Urothelium cell line (cell line): ENCODE results near the gene GJD4.
A peak's percentile ranks its signal among the peaks of the same experiment; 100 is the strongest.

Experiments
- DNase-seq: peaks from one replicate; pipeline ENCODE4 v3.0.0; 2011; ENCODE audit warnings: low spot score, mixed read lengths
- FAIRE-seq: peaks from 2 replicates; lab custom pipeline; 2011; peaks lifted over from hg19 to GRCh38; lab: Jason Lieb, UNC

The GJD4 gene, protein sequence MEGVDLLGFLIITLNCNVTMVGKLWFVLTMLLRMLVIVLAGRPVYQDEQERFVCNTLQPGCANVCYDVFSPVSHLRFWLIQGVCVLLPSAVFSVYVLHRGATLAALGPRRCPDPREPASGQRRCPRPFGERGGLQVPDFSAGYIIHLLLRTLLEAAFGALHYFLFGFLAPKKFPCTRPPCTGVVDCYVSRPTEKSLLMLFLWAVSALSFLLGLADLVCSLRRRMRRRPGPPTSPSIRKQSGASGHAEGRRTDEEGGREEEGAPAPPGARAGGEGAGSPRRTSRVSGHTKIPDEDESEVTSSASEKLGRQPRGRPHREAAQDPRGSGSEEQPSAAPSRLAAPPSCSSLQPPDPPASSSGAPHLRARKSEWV

DNA sequence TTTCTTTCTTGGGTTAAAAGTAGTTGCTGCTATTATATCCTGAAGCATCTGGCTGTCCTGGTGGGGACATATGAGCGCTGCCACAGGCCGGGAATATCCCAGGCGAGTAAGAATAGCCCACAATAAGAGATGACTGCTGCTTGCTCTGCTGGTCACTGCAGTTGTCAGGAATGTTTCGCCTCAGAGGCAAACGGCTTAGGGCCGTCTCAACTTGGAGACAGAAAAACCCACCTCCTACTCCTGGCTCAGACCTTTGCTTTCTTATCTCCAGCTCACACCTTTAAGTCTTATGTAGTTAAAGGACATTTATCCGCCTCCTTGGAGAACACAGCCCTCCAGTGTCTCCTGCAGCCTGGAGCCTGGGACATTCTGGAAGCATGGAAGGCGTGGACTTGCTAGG is at the start of gene GJD4:
GJD4 (plus strand) TSS at position 151 of the 400 bp plus-strand sequence; CDS start at position 378, 227 bp downstream.
- no peak for DNase-seq
- FAIRE-seq = no peak

DNA sequence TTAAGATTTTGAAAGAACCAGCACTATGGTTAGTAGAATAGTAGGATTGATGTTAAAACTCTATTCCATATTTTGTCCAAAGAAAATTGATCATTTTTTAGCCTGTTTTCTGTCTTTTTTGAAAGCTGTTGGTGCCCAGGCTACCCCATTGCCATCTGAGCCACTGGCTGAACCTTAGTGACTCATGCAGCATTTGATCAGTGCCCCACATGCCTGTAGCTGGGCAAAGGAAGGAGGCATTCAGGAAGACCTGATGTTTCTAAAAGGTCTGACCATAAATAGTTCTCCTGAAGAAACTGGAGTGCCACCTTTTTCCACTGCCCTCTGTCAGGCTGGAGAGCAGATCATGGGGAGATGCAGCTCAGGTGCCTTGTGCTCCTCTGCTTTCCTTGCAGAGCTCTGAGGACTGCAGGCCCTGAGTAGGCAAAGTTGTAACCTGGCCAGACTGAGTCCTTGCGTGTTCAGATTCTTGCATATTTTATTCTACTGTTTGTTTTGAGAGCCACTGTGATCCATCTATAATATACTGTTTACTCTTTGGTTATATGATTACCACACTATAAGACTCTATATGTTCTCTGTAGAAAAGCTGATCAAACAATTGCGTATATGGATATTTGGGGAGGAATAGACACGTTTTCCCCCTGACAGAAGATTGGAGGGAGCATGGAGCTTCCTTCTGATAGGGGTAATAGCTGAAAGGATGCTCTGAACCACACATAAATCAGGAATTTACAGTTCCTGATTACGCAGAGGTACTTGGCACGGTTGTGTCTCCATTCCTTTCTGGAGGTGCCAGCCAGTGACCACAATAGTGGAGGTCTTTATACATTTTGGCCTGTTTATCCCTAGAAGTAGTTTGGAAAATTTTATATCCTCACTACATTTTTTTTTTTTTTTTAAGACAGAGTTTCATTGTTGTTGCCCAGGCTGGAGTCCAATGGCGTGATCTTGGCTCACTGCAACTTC is 48.9 kb upstream of the GJD4 start:
- DNase-seq (no peak), FAIRE-seq (no peak)

DNA sequence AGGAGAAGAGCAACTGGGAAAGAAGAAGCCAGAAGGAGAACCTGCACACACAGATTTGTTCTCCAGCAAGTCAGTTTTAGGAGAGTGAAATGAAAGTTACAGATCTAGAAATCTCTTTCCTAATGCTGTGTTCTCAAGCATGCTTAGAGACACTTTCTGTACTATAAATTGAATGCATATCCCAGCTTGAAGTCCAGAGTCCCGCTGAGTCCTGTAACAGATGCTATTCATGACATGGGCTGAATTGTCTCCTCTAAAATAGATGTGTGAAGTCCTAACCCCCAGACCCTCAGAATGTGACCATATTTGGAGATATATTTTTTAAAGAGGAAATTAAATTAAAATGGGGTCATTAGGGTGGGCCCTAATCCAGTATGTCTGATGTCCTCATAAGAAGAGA is 46.9 kb upstream of the GJD4 start:
- FAIRE-seq (no peak), DNase-seq (no peak)

DNA sequence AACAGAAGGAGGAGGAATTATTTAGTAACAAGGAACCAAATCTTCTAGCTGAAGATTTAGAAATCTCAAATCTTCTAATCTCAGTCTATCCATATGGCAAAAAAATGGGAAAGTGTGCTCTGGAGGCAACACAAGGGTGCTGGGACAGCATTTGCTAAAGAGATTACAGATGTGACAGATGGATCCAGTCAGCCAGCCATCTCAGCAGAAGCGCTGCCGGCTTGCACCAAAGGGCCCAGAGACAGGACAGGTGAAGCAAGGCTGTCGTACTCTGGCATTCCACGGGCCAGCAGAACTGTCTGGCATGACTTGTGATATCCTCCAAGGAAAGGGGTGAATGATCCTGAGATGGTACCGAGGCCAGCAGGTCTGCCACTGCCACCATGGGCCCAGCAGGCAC is 45.7 kb upstream of the GJD4 start:
- DNase-seq (no peak), FAIRE-seq (no peak)

DNA sequence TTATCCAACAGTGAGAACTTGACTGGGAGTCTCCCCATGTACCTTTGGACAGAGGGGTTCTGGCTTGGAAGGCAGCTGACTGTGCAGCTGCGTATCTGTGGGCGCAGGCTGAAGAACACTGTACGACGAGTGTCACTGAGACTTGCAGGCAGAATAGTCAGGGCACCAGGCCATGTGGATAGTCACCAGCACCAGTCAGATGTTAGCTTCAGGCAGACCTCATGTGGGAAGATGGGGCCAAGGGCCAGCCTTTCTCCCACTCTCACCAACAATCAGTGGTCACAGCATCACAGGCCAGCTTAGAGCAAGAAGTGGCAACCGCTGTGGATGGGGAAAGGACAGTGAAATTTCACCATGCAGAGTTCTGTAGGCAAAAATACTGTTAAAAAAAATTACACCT is 43.4 kb upstream of the GJD4 start:
- DNase-seq (no peak), FAIRE-seq (peak; percentile 65)

DNA sequence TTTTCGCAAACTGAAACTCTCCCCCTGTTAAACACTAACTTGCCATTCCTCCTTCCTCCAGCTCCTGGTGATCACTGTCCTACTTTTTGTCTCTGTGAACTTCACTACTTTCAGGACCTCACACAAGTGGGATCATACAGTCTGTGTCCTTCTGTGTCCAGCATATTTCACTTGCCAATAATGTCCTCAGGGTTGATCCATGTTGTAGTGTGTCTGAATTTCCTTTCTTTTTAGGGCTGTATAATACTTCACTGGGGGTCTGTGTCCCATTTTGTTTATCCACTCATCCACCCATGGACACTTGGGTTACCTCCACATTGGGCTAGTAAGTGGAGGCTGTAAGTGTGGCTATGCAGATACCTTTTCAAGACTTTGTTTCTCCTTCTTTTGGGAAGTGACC is 42.7 kb upstream of the GJD4 start:
- peak; percentile 5 for FAIRE-seq
- DNase-seq = no peak

DNA sequence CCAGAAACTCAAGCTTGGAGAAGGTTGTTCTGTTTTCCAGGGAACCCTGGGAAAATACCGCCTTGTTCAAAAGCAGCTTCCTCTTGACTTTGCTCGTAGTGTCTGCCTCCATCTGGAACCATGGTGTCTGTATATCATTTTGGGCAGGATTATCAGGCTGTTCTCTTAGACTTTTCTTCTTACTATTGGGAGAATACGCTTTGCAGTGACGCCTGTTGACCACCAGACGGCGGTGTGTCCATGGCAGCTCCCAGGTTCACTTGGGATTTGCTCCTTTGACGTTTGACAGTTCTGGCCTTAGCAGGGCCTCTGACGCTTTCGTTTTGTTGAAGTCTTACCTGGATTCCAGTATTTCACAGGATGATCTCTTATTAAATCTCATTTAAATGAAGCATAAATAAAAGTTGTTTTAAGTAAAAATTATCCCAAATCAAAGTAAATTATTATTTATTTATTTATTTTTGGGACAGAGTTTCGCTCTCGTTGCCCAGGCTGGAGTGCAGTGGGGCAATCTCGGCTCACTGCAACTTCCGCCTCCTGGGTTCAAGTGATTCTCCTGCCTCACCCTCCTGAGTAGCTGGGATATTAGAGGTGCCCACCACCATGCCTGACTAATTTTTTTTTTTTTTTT is 41.8 kb upstream of the GJD4 start:
- no peak for FAIRE-seq
- peak; percentile 75 for DNase-seq

DNA sequence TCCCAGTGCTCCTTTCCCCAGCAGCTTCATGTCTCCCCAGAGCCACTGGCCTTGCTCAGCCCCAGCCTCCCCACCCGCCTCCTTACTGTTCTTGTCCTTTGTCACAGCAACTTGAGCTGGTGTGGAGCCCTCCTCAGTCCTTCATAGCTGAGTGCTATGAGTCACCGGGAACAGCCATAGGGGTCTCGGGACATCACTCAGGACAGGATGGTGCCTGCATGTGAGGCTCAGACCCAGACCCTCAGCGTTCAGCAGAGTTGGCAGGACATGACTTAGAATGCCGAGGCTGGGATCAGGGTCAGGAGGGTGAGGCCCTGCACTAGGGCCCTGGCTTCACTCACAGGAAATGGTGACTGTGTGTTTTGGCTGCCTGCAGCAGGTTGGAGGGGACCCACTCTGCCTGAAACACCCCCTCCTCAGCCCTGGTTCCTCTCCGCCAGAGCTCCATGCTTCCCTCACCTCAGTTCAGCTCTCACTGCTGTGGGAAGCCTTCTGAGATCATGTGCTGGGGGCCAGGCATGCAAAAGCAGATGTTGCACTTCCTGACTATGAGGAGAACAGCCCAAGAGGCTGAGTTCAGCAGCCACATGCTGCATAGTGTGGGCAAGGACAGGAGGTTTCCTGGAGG is 40.7 kb upstream of the GJD4 start:
- DNase-seq (no peak), FAIRE-seq (no peak)

DNA sequence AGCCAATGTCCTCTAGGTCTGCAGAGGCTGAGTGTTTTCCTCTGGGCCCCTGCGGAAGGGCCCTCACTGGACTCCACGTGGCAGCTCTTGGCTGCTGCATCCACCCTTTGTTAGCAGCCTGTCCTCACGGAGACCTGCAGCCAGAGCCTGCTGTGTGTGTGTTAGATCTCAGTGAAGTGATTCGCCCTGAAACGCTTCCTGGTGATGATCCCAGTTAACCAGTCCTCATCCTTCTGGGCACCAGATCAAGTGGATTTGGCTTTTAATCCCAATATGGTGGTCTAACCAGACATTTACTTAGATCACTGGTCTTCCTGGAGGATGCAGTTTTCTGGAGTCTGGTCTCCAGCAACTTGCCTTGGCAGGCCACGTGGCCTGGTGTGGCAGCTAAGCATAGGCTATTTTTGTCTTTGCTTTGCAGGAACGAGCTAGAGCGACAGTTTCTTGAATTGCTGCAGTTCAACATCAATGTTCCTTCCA is 39.5 kb upstream of the GJD4 start:
- DNase-seq (no peak), FAIRE-seq (no peak)

DNA sequence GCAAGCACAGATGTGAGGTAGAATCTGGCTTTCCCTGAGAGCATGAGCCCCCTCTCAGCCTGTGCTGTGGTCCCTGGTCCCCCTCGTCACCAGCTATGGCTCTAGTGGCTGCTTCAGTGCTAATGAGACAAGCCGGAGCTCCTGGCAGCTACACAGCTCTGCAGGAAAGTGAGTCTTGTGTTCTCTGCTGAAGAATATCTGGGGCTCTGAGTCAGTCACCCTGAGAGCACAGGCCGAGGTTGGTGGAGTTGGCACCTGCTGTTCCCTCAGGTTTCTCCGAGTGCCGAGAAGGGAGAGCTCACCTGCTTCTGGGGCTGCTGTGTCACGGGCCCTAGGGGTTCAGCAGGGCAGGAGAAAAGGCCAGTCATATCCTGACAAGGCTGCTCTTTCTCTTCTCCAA is 37.2 kb upstream of the GJD4 start:
- no peak for DNase-seq
- FAIRE-seq = no peak

DNA sequence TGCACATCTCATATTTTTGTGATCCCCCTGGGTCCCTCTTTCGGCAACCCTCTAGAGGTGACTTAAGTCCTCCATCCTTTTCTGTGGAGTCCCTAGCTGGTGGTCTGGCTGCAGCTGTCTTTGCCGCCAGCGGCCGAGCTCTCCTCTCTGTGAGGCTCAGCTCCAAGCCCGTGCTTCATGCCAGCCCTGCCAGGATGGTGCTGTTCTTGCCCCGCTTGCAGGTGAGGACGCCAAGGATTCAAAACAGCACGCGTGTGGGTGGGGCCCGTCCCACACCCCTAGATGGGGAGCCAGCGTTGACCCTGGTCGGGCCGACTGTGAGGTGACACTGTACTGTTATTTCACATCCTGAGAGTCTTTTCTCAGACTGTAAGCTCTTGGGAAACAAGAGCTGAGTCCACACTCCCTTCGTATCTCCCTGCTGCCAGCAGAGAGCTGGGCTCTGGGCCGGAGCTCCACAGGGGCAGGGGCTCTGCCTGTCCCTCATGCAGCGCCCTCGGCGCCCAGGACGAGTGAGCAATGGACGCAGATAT is 36.6 kb upstream of the GJD4 start:
- no peak for FAIRE-seq

DNA sequence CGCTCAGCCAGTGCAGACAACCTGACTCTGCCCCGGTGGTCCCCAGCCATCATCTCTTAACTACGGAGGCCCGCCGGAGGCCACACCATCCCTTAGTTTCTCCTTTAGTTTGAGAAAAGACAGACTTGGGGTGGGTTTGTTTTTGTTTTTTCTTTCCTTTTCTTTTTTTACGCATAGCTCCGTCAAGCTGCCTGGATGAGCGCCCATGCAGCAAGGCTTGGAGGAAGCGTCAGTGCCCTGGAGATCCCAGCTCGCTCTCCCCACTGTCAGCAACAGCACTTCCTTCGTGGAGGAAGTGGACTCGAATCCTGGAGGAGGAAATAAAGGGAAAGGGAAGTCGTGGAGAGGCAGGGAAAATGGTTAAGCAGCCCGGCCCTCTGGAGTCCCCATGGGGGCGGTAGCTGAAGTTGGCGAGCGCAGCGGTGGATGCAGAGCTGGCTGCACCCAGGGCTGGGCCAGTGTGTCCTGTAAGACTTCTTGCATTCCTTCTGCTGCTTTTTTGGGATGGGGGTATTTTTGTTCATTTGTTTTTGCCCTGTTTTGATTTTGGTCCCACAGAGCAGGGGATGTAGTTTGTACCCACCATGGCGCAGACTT is 35.9 kb upstream of the GJD4 start:
- FAIRE-seq (no peak), DNase-seq (no peak)

More for the DNA sequence above, 36.6 kb upstream of the GJD4 start:
- DNase-seq = no peak

DNA sequence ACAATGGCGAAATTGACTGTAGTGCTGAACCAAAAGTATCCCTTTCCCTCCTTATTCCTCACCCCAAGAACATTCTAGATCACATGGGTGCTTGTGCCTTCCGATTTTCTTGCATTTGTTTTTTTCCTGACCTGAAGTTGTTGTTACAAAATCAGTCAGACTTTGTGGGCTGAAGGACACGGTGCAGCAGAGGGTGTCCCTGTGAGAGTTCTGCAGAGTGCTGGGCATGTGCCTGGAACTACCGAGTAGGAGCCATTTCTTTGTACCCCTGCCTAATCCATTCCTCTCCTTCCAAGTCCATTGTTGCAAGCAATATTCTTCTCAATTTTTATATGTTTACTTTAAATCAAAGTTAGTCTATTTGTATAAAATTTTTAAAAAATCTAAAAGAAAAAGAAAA is 35.3 kb upstream of the GJD4 start:
- no peak for DNase-seq
- no peak for FAIRE-seq

DNA sequence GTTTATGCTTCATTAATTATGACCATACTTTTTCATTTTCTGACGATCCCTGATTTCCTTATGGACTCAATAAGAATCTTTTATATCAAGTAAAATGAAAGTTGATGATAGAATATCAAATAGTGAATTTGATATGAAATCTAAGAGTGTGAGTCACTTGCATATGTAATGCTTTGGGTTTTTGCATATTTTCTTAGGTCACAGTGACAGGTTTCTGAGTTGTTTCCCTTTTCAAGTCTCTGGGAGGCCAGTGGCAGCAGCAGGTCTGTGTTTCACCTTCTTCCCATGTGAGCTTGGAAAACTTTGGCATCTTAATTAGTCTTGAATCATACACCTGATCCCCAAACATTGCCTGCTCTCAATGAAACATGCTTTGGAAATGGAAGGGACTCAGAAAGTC is 34.7 kb upstream of the GJD4 start:
- FAIRE-seq (no peak), DNase-seq (no peak)

DNA sequence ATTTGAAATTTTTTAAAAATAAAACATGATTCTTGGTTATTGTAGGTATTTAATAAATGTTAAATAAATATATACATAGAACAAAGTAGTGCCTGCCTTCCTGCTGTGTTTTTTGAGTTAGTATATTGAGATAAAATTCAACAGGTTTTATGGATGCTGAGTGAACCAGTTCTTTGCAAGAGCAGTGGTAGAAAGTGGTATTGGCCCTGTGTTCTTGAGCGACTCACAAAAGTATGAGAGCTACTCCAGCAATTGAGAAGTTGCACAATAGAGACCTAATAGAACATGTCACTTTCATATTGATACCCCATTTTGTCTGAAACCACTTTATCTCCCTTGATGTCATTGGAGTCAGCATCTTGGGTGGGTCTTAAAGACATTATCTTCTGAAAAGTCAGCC is 32.6 kb upstream of the GJD4 start:
- FAIRE-seq = no peak

DNA sequence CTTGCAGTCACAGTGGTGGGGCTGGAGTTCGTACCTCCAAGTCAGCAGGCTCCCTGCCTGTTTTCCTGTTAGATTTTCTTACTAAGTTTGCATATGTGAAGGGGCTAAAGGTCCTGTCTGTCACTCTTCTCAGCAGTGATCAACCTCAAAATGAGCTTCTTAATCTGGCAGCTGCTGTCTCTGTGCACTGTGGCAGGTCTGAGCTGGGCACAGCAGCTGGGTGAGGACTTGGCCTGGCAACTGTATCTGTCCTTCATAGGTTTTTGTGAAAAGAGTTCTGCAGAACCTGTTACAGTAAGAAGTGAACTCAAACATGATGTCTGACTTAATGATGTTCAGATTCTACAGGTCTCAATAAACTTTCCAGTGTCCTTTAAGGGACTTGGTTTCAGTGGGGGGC is 31.3 kb upstream of the GJD4 start:
- DNase-seq (no peak), FAIRE-seq (no peak)

More for the DNA sequence above, 32.6 kb upstream of the GJD4 start:
- no peak for DNase-seq

DNA sequence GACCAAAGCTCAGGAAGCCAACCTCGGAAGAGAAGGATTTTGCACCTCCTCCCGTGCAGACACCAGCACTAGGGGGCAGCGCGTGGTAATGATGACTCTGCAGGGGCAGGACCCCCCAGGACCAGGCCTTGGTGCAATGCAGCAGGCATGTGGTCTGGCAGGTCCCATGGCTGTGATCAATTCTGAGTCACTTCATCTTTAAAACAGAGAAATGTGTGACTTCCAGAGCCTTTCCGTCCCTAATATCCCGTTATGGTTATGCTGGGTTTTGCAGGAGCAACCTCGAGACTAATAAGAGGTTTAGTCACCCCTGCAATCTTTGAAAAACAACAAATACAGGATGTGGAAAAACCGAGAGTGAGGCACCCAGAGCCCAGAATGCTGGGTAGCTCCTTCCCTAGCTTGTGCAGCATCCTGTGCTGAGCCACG is 30.2 kb upstream of the GJD4 start:
- DNase-seq (no peak), FAIRE-seq (no peak)

DNA sequence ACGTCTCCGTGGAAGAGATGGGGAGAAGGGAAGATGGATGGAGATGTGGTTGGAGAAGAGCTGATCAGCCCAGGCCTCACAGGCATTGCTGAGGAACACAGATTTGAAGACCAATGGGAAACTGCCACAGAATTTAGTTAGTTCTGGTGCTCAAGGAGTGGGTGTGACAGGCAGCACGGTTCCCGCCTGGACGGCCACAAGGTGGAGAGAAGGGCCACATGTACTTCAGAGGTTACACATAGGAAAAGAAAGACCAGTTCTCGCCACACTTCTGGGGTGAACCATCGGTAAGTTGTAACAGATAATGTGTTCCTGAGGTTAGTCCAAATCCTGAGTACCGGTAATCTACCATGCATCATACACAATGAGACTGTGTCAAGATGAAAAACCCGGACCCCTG is 29.5 kb upstream of the GJD4 start:
- FAIRE-seq (no peak), DNase-seq (no peak)

DNA sequence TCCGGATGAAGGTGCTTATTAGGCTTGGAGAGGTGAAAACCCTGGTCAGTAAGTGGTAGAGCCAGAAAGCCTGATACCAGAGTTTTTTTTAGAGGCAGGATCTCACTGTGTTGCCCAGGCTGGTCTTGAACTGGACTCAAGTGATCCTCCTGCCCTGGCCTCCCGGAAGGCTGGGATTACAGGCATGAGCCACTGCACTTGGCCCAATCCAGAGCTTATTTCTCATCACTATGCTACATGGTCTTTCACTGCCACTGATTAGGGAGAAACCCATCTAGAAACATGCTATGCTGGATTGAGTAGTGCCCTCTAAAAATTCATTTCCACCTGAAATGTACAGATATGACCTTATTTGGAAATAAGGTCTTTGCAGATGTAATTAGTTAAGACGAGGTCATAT is 28.4 kb upstream of the GJD4 start:
- DNase-seq (no peak), FAIRE-seq (no peak)

DNA sequence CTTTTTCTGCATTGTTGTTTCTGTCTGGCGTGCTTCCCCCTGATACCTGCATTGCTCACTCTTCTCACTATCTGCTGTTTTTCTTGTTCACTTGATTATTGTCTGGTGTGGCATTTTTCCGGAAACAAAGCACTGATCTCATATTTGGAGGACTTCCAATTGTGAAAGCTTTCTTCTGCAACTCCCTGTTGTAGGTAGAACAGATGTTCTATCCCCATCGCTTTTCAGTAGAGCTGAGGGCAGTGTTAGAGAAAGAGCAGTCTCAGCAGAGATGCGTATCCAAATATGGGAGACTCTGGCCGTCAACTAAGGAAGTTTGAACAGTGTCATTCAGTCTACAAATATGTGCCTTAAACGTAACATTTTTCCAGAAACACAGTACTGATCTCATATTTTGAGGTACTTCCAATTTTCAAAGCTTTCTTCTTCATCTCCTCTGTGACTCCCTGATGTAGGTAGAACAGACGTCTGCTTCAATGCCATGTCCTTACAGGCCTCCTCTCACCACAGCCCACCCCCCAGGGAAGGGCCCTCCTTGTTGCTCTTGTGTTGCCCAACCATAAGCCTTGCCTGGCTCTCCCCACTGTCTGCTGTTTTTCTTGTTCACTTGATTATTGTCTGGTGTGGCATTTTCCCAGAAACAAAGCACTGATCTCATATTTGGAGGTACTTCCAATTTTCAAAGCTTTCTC is 27.1 kb upstream of the GJD4 start:
- FAIRE-seq (no peak), DNase-seq (no peak)
